HL-60 (cell line): ENCODE measurements around the gene PLCH2.

Source experiments
- DNase-seq, 2 experiments: peaks; one replicate each; pipeline ENCODE4 v3.0.0-alpha.2; 2010 to 2020; ENCODE audit warnings: low read depth in 1 of 2, low spot score in 1 of 2
- H3K27ac ChIP-seq: fragments of 250-450 bp; sonication (Bioruptor Pico); replicated peaks from 2 replicates; pipeline ENCODE4 v1.5.1; 2020; ENCODE audit warnings: mild to moderate bottlenecking, moderate library complexity
- H3K27me3 ChIP-seq: fragments of 250-450 bp; sonication (Bioruptor Pico); 2 replicates; pipeline ENCODE4 v1.5.1; 2021; ENCODE audit warnings: mild to moderate bottlenecking, moderate library complexity; ENCODE audit not compliant: insufficient read depth, poor library complexity, severe bottlenecking
- H3K4me3 ChIP-seq: replicated peaks from 2 replicates; pipeline ENCODE4 v1.5.1; 2011; ENCODE audit warnings: mild to moderate bottlenecking, control low read depth, low read length; ENCODE audit not compliant: insufficient read depth
- CTCF ChIP-seq: IDR thresholded peaks from one replicate; pipeline ENCODE4 v1.5.1; 2011; ENCODE audit warnings: low read length, control low read depth, inconsistent platforms; ENCODE audit not compliant: insufficient read depth
- GABPA ChIP-seq: IDR thresholded peaks from 2 replicates; pipeline ENCODE4 v1.6.1; 2012; ENCODE audit warnings: low read depth
- POLR2AphosphoS5 ChIP-seq: IDR thresholded peaks from 2 replicates; pipeline ENCODE4 v1.6.1; 2012; ENCODE audit warnings: low read depth
- REST ChIP-seq: IDR thresholded peaks from 2 replicates; pipeline ENCODE4 v1.6.1; 2012; ENCODE audit warnings: low read depth; ENCODE audit not compliant: insufficient replicate concordance
- SPI1 ChIP-seq: IDR thresholded peaks from 2 replicates; pipeline ENCODE4 v1.6.1; 2012; ENCODE audit warnings: low read depth, mild to moderate bottlenecking, borderline replicate concordance

The PLCH2 gene

GRCh38 chr1:2504225-2504948, 28.3 kb downstream of the PLCH2 start:
- TF ChIP-seq SPI1 (no peak), GABPA (no peak), REST (no peak), POLR2AphosphoS5 (no peak), CTCF (no peak)
- DNase-seq, result no peak

GRCh38 chr1:2504949-2505272, 28.8 kb downstream of the PLCH2 start:
- H3K4me3 ChIP-seq, result no peak overlapping the region
- TF ChIP-seq SPI1, result no peak
- no peak for TF ChIP-seq GABPA
- no peak for TF ChIP-seq REST
- no peak for TF ChIP-seq POLR2AphosphoS5
- TF ChIP-seq CTCF, result no peak
- H3K27ac ChIP-seq, result no peak overlapping the region

More at GRCh38 chr1:2504225-2504948, 28.3 kb downstream of the PLCH2 start:
- H3K27me3 ChIP-seq, result peaks cover 10% of the 10 kb centered on the region
- H3K4me3 ChIP-seq, result no peak overlapping the region
- no peak overlapping the region for H3K27ac ChIP-seq

GRCh38 chr1:2505461-2505994, 29.4 kb downstream of the PLCH2 start:
- DNase-seq, result no peak
- no peak for TF ChIP-seq REST
- TF ChIP-seq CTCF, result no peak
- no peak for TF ChIP-seq POLR2AphosphoS5
- TF ChIP-seq SPI1, result no peak
- no peak for TF ChIP-seq GABPA
- Histone ChIP-seq H3K27me3 (peaks cover 10% of the 10 kb centered on the region), H3K27ac (no peak overlapping the region), H3K4me3 (no peak overlapping the region)

More at GRCh38 chr1:2504949-2505272, 28.8 kb downstream of the PLCH2 start:
- DNase-seq, result no peak
- H3K27me3 ChIP-seq, result peaks cover 10% of the 10 kb centered on the region
